H9 (cell line): ENCODE data around the gene B4GALT1. TPM values are rescaled to one million over a fixed set of nuclear protein-coding genes. Genes with fewer than 3 reads are reported as not detected.

ENCODE experiments used
- DNase-seq: peaks from one replicate; pipeline ENCODE4 v3.0.0-alpha.2; 2017
- H2AFZ ChIP-seq: one replicate; pipeline ENCODE4 v1.6.1; 2013; ENCODE audit warnings: mild to moderate bottlenecking, low read length, control low read depth, moderate library complexity
- H2AK5ac ChIP-seq: 2 replicates; pipeline ENCODE4 v1.6.1; 2013; ENCODE audit warnings: low read length, control low read depth, mixed read lengths; ENCODE audit not compliant: insufficient read length
- H2BK120ac ChIP-seq: one replicate; pipeline ENCODE4 v1.6.1; 2013; ENCODE audit warnings: low read depth, mild to moderate bottlenecking, low read length, control low read depth, inconsistent platforms; ENCODE audit not compliant: poor library complexity, severe bottlenecking
- H2BK12ac ChIP-seq: 2 replicates; pipeline ENCODE4 v1.6.1; 2013; ENCODE audit warnings: low read length, control low read depth, mixed read lengths, low read depth; ENCODE audit not compliant: insufficient read length
- H2BK15ac ChIP-seq: 2 replicates; pipeline ENCODE4 v1.6.1; 2013; ENCODE audit warnings: low read depth, low read length, control low read depth
- H2BK20ac ChIP-seq: one replicate; pipeline ENCODE4 v1.6.1; 2013; ENCODE audit warnings: low read depth, mild to moderate bottlenecking, low read length, control low read depth, inconsistent platforms; ENCODE audit not compliant: poor library complexity, severe bottlenecking
- H2BK5ac ChIP-seq: 2 replicates; pipeline ENCODE4 v1.6.1; 2013; ENCODE audit warnings: low read length, control low read depth, mixed read lengths; ENCODE audit not compliant: insufficient read length
- H3K14ac ChIP-seq: 2 replicates; pipeline ENCODE4 v1.6.1; 2013; ENCODE audit warnings: low read length, control low read depth; ENCODE audit not compliant: insufficient read depth
- H3K18ac ChIP-seq: 2 replicates; pipeline ENCODE4 v1.6.1; 2013; ENCODE audit warnings: low read depth, mild to moderate bottlenecking, mixed read lengths, low read length, control low read depth; ENCODE audit not compliant: insufficient read length
- H3K23ac ChIP-seq: 2 replicates; pipeline ENCODE4 v1.6.1; 2013; ENCODE audit warnings: low read length, control low read depth, mixed read lengths, low read depth; ENCODE audit not compliant: insufficient read length
- H3K23me2 ChIP-seq: 2 replicates; pipeline ENCODE4 v1.6.1; 2013; ENCODE audit warnings: low read depth, mild to moderate bottlenecking, mixed read lengths, low read length, control low read depth; ENCODE audit not compliant: insufficient read length, poor library complexity, severe bottlenecking
- H3K27ac ChIP-seq: 2 replicates; pipeline ENCODE4 v1.5.1; 2013; ENCODE audit warnings: low read length, control low read depth, mixed read lengths, low read depth; ENCODE audit not compliant: insufficient read length
- H3K27me3 ChIP-seq: 2 replicates; pipeline ENCODE4 v1.6.1; 2013; ENCODE audit warnings: low read length, control low read depth, inconsistent platforms; ENCODE audit not compliant: insufficient read depth
- H3K4ac ChIP-seq: 2 replicates; pipeline ENCODE4 v1.6.1; 2013; ENCODE audit warnings: low read depth, mild to moderate bottlenecking, control low read depth, inconsistent platforms, low read length, moderate library complexity
- H3K4me1 ChIP-seq: 2 replicates; pipeline ENCODE4 v1.6.1; 2013; ENCODE audit warnings: low read length, control low read depth, inconsistent platforms; ENCODE audit not compliant: insufficient read depth
- H3K4me2 ChIP-seq: 2 replicates; pipeline ENCODE4 v1.6.1; 2013; ENCODE audit warnings: low read length, control low read depth, mixed read lengths; ENCODE audit not compliant: insufficient read length, insufficient read depth
- H3K56ac ChIP-seq: 2 replicates; pipeline ENCODE4 v1.6.1; 2013; ENCODE audit warnings: low read depth, mild to moderate bottlenecking, mixed read lengths, low read length, control low read depth; ENCODE audit not compliant: insufficient read length
- H3K79me1 ChIP-seq: 2 replicates; pipeline ENCODE4 v1.6.1; 2013; ENCODE audit warnings: low read depth, mild to moderate bottlenecking, moderate library complexity, low read length, control low read depth, inconsistent platforms; ENCODE audit not compliant: insufficient read depth, poor library complexity, severe bottlenecking
- H3K79me2 ChIP-seq: 2 replicates; pipeline ENCODE4 v1.6.1; 2013; ENCODE audit warnings: low read length, control low read depth, inconsistent platforms; ENCODE audit not compliant: insufficient read depth
- H3K9ac ChIP-seq: 2 replicates; pipeline ENCODE4 v1.6.1; 2013; ENCODE audit warnings: low read length, control low read depth, mixed read lengths; ENCODE audit not compliant: insufficient read length; ENCODE audit errors: extremely low read depth
- H3K9me3 ChIP-seq: one replicate; pipeline ENCODE4 v1.6.1; 2013; ENCODE audit warnings: low read depth, low read length, inconsistent platforms; ENCODE audit not compliant: control insufficient read depth
- H3T11ph ChIP-seq: one replicate; pipeline ENCODE4 v1.6.1; 2013; ENCODE audit warnings: mild to moderate bottlenecking, low read length, control low read depth, inconsistent platforms
- H4K20me1 ChIP-seq: one replicate; pipeline ENCODE4 v1.6.1; 2013; ENCODE audit not compliant: control insufficient read depth, insufficient read length, insufficient read depth
- H4K5ac ChIP-seq: 2 replicates; pipeline ENCODE4 v1.6.1; 2013; ENCODE audit warnings: low read depth, mild to moderate bottlenecking, mixed read lengths, low read length, control low read depth; ENCODE audit not compliant: insufficient read length
- H4K8ac ChIP-seq: replicated peaks from 2 replicates; pipeline ENCODE4 v1.6.1; 2013; ENCODE audit warnings: low read length, control low read depth, mixed read lengths, low read depth; ENCODE audit not compliant: insufficient read length
- H4K91ac ChIP-seq: 2 replicates; pipeline ENCODE4 v1.6.1; 2013; ENCODE audit warnings: low read depth, mild to moderate bottlenecking, moderate library complexity, mixed read lengths, low read length, control low read depth; ENCODE audit not compliant: insufficient read length
- H3K27ac Mint-ChIP-seq, 3 experiments: 2 replicates in 2 of 3; 3 replicates in 1 of 3; pipeline ENCODE4 v1.8.0; 2020 to 2021; ENCODE audit warnings: mixed read lengths in 3 of 3, mild to moderate bottlenecking in 1 of 3, moderate library complexity in 1 of 3
- H3K27me3 Mint-ChIP-seq: 2 replicates; pipeline ENCODE4 v1.8.0; 2021; ENCODE audit warnings: low read depth, mild to moderate bottlenecking, moderate library complexity, mixed read lengths
- H3K36me3 Mint-ChIP-seq, 3 experiments: 2 replicates in 2 of 3; 3 replicates in 1 of 3; pipeline ENCODE4 v1.8.0; 2020 to 2021; ENCODE audit warnings: low read depth in 3 of 3, mixed read lengths in 3 of 3; ENCODE audit not compliant: insufficient read depth in 1 of 3
- H3K4me1 Mint-ChIP-seq, 2 experiments: 2 replicates each; pipeline ENCODE4 v1.8.0; 2020; ENCODE audit warnings: mixed read lengths in 2 of 2
- H3K4me3 Mint-ChIP-seq, 2 experiments: 2 replicates in 1 of 2; 3 replicates in 1 of 2; pipeline ENCODE4 v1.8.0; 2020 to 2021; ENCODE audit warnings: mild to moderate bottlenecking in 2 of 2, mixed read lengths in 2 of 2, moderate library complexity in 1 of 2
- H3K9me3 Mint-ChIP-seq, 2 experiments: 2 replicates in 1 of 2; 3 replicates in 1 of 2; pipeline ENCODE4 v1.8.0; 2020; ENCODE audit warnings: mild to moderate bottlenecking in 2 of 2, mixed read lengths in 2 of 2, moderate library complexity in 1 of 2
- WGBS: extraction: QIAGEN DNeasy Blood & Tissue Kit; methylation state at CpG from one replicate; pipeline ENCODE4 v1.1.7; 2013; ENCODE audit warnings: missing lambda C conversion rate, low lambda C conversion rate, mixed read lengths; ENCODE audit not compliant: insufficient read length; ENCODE audit errors: extremely low coverage; 5-methylcytosine and 5-hydroxymethylcytosine counted together
- total RNA-seq: library from RNA; stranded (reverse); gene quantifications from 2 replicates; pipeline ENCODE4 v1.2.1, GENCODE V29; 2021
- TF ChIP-seq, protein P1 (sequence below): fragments of 200-600 bp; sonication (generic); conservative IDR thresholded peaks from 3 replicates; pipeline ENCODE4 v1.8.0; 2021; ENCODE audit warnings: antibody characterized with exemption, mild to moderate bottlenecking

The B4GALT1 gene
- total RNA-seq, 1 experiment from 2014 or later, result 15.3 TPM

DNA sequence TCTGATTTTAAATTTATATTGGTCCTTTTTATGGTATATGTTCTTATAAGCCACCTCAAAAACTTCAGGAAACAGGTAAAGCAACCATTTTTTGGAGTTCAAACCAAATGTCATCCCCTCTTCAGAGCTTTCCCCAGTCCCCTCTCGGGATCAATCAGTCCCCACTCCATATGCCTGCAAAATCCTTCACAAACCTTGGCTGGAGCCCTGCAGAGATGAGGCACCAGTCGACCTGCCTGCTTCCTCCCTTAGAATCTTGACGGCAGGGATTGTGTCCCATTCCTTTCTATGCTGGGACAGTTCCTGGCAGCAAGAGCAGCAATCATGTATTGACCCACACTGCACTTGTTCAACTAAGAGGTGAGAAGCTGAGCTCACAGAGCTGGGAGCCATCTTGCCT lies 22.6 kb downstream of the B4GALT1 start:
- H2BK12ac ChIP-seq, result no peak overlapping the region
- H3T11ph ChIP-seq, result no peak overlapping the region
- no peak overlapping the region for H3K56ac ChIP-seq
- H2BK5ac ChIP-seq, result no peak overlapping the region
- no peak overlapping the region for H2BK15ac ChIP-seq
- no peak overlapping the region for H2BK20ac ChIP-seq
- no peak overlapping the region for H4K91ac ChIP-seq
- H3K4me1 Mint-ChIP-seq, result peaks cover 9 to 10% of the 10 kb centered on the region in 2 experiments
- H3K9me3 Mint-ChIP-seq, result no peaks in the 10 kb centered on the region
- no peaks in the 10 kb centered on the region for H3K9me3 ChIP-seq
- H3K79me2 ChIP-seq, result no peaks in the 10 kb centered on the region; the same call in 1 of the 2 replicates
- H3K23ac ChIP-seq, result no peak overlapping the region
- H3K18ac ChIP-seq, result no peak overlapping the region
- H3K27me3 ChIP-seq, result no peaks in the 10 kb centered on the region
- no peaks in the 10 kb centered on the region for H3K27me3 Mint-ChIP-seq
- H3K4me3 Mint-ChIP-seq, result no peak overlapping the region
- DNase-seq, result no peak
- no peak overlapping the region for H3K4ac ChIP-seq
- no peak overlapping the region; a peak in 1 of 7 replicates for H3K27ac Mint-ChIP-seq
- H3K36me3 Mint-ChIP-seq, result no peaks in the 10 kb centered on the region
- no peak overlapping the region for H3K4me2 ChIP-seq
- H2AFZ ChIP-seq, result no peak overlapping the region
- no peak overlapping the region for H4K8ac ChIP-seq
- no peaks in the 10 kb centered on the region for H4K20me1 ChIP-seq
- H2BK120ac ChIP-seq, result no peak overlapping the region
- no CpG with 5 or more reads among the region's 3 CpGs for WGBS
- no peaks in the 10 kb centered on the region for H3K4me1 ChIP-seq
- H4K5ac ChIP-seq, result no peak overlapping the region
- no peak overlapping the region for H3K9ac ChIP-seq
- TF ChIP-seq, protein P1, sequence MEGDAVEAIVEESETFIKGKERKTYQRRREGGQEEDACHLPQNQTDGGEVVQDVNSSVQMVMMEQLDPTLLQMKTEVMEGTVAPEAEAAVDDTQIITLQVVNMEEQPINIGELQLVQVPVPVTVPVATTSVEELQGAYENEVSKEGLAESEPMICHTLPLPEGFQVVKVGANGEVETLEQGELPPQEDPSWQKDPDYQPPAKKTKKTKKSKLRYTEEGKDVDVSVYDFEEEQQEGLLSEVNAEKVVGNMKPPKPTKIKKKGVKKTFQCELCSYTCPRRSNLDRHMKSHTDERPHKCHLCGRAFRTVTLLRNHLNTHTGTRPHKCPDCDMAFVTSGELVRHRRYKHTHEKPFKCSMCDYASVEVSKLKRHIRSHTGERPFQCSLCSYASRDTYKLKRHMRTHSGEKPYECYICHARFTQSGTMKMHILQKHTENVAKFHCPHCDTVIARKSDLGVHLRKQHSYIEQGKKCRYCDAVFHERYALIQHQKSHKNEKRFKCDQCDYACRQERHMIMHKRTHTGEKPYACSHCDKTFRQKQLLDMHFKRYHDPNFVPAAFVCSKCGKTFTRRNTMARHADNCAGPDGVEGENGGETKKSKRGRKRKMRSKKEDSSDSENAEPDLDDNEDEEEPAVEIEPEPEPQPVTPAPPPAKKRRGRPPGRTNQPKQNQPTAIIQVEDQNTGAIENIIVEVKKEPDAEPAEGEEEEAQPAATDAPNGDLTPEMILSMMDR, result no peak
- no peak overlapping the region for H3K14ac ChIP-seq
- no peak overlapping the region for H3K27ac ChIP-seq
- H3K23me2 ChIP-seq, result no peaks in the 10 kb centered on the region
- H2AK5ac ChIP-seq, result no peak overlapping the region
- H3K79me1 ChIP-seq, result no peaks in the 10 kb centered on the region
